SKM-1 treated with dmso at 0.1 percent for 144 hours (cell line): ENCODE measurements around the gene FMN2.

ENCODE experiments used
- DNase-seq: peaks from one replicate; lab custom pipeline; 2025; ENCODE audit not compliant: unreplicated experiment; lab: John Stamatoyannopoulos, UW

FMN2 gene

DNA sequence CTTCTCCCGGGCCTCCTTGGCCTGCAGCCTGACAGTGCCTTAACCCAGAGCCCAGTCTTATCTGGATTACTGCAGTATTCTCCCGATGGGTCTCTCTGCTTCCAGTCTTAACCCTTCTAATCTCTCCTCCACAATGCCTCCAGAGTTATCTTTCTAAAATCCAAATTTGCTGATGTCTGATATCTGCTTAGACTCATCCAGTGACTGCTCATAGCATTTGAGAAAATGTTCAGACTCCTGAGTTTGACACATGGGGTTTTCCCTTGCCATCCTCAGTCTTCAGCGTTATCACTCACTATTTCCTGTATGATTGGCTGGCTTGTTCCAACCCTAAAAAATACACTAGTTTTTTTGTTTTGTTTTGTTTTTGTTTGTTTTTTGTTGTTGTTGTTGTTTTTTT, 102.0 kb downstream of the FMN2 start:
- no peak for DNase-seq

DNA sequence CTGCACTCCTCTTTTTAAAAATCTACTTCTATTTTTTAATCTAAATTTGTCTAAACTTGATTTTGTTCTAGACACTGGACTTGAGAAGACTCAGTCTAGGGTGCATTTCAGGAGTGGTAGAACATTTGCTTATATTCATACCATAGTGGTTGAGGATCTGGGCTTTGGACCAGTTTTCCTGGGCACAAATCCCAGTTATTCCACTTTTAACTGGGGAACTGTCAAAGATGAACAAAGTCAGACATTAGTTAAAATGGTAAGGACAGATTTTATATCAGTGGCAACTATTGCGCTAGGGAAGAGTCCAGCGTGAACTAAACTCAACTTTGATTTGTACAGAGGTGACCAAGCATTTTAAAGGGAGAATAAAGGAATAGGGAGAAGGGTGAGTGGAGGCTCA, 102.4 kb downstream of the FMN2 start:
- DNase-seq: no peak

DNA sequence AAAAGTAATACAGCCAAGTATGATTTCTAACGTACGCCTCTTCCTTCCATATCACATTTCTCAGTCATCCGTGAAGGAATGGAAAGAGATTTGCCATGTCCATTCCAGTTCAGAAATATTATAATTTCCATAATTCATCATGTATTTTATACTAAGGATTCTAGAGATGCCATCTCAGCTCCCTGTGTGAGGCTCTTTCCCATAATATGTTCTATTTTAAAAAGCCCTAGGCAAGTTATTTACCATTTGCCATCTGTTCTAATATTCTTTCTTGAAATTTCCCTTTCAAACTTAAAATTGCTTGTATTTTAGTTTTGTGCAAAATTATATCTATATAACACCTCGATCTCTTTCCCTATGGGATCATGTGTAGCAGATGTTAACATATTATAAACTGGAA, 106.7 kb downstream of the FMN2 start:
- no peak for DNase-seq

DNA sequence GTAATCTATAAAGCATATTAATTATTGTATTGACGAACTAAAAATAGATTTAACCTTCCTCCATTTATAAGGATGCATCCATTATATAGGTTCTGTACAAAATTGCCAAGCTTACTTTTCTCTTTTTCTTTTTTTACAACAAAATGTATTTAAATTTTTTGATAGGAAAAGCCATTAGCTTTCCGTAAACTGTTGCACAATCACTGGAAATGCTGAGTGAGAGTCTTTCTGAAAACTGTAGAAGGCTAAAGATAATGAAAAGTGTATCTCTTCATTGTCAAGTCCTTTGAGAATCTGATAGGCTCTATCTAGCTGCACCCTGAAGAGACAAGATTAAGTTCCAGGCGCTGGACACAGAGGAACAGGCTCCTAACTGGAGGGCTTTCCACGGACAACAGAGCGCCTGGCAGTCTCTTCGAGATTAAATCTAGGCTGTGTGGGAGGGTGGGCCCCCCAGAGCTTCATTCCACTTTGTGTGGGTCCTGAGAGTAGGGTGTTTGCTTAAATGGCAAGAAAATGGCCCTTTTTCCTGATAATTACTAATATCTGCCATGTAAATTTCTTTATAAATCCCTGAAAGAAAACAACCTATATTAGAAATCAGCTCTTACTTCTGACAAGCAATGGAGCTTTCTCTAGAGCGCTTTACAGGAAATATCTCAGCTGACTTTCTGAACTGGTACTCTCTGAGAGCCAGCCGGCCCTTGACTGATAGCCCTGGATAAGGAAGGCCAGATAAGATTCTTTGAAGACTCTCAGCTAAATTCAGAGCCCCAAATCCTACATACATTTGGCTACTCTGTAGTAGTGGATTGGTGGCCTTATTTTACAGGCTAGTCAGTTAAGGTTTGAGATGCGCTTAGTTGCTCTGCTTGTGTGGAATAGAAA, 108.3 kb downstream of the FMN2 start:
- no peak for DNase-seq

DNA sequence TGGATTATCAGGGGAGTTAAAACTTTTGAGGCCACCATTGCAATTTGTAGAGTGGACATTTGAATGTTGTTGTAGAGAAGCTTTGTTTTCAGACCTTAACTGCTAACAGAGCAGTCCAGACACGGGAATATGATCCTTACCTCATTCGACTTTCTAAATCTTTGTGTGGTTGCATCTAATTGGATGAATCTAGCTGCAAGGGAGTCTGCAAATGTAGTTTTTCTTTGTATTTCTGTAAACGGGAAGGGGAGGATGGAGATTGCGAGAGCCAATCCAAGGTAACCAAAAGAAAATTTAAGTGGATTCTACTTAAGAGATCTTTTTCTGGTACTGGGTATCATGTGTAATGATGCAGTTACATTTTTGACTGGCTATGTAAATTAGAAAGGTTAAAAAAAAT, 110.2 kb downstream of the FMN2 start:
- DNase-seq: no peak

DNA sequence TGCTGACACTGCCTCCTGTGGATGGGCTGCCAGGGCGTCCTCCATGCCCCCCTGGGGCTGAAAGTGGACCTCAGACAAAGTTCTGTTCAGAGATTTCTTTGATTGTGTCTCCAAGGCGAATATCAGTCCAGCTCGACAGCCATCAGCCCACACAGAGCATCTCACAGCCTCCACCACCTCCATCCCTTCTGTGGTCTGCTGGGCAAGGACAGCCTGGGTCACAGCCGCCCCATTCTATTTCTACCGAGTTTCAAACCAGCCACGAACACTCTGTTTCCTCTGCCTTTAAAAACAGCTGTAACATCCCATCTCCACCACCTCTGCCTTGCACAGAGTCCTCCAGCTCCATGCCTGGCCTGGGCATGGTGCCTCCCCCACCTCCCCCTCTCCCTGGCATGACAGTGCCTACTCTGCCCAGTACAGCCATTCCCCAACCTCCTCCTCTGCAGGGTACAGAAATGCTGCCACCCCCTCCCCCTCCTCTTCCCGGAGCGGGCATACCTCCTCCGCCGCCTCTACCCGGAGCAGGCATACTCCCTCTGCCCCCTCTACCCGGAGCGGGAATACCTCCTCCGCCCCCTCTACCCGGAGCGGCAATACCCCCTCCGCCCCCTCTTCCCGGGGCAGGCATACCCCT, 115.5 kb downstream of the FMN2 start:
- DNase-seq: no peak

DNA sequence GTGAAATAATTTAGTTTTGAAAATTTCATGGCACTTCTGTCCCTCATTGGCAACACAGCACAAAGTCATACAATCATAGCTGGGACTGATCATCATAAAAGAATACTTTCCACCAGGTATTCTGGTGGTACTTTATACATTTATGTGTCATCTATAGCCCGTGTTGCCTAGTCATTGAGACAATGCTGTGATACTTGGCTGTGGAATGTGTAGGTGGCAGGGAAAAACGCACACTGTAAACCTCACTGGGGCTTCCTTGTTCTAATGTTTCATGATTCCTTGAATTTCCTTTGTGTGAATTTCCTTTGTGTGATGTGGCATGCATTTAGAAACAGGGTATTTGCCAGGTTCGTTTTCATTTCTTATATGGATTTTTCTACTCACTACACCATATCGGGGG, 118.3 kb downstream of the FMN2 start:
- DNase-seq: no peak

DNA sequence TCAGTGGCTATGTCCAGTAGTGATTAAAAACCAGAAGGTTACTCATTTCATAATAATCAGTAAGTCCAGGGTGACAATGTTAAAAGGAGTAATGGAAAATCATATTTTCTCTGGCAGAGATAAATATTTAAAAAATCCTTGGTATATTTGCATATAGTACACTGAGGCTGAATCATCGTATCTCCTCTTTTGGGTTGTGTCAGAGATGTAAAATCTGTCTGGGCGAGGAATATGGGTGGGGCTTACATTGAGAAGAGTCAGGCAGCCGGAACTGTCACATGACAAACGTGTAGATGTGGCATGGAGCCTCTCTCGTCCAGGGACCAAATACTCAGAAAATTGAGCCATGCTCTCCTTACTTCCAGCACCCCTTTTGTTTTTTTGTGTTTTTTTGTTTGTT, 120.9 kb downstream of the FMN2 start:
- no peak for DNase-seq

DNA sequence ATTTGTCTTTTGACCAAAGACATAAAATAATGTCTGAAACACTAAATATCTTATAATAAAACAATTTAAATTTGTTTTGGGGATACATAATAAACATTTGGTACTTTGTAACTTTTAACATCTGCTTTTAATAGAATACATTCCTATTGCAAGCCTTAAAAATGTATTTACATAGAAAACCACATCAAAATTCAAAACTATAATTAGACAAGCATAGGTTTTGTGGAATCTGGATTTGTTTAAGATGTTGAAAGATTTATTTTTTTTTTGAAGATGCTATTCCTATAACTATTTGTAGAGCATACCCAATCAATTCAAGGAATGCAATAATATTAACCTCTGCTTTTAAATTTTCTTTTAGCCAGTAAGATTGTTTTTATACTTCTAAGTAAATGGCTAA, 125.7 kb downstream of the FMN2 start:
- no peak for DNase-seq

DNA sequence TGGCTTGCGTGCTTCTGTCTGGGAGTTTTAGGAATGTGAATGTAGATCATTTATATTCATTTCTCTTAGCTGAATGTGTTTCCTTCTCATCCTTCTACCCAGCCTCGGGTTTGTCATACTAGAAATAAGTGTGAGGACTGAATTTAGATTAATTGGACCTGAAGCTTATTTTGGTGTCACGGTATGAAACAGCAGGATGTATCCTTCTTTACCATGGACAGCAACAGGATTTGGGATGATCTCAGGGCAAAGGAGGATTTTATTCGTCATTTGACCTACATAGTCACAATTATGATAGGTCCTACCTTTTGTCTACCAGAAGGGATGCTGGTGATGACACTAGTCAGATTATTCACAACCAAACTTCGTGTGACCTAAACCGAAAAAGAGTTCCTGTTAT, 127.4 kb downstream of the FMN2 start:
- no peak for DNase-seq

DNA sequence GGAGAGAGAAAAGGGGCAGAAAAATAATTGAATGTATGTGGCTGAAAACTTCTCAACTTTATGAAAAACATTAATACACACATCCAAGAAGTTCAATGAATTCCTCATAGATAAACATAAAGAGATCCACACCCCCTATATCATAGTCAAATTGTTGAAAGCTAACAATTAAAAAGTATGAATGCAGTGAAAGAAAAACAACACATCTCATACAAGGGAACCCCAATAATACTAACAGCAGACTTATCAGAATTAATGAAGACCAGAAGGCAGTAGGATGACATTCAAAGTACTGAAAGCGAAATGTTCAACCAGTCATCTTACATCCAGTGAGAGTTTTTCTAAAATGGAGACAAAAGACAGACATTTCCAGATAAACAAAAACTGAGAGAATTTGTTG, 134.4 kb downstream of the FMN2 start:
- DNase-seq: no peak

DNA sequence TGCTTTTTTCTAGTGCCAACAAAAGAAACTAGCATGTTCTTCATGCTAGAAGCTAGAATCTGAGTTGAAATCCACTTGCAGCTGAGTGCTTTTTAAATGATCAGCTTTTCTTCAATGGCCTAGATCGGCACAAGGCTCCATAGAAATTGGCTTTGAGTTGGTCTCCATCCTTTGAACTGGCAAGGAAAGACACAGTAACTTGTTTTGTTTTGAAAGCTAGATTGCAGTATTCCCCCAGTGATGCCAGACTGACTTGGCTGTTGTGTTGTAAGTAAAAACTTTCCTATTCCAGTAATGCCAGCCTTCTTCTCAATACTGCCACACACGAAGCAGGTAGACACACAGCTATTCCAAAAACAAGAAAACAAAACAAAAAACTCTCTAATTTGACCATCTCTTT, 139.1 kb downstream of the FMN2 start:
- no peak for DNase-seq

DNA sequence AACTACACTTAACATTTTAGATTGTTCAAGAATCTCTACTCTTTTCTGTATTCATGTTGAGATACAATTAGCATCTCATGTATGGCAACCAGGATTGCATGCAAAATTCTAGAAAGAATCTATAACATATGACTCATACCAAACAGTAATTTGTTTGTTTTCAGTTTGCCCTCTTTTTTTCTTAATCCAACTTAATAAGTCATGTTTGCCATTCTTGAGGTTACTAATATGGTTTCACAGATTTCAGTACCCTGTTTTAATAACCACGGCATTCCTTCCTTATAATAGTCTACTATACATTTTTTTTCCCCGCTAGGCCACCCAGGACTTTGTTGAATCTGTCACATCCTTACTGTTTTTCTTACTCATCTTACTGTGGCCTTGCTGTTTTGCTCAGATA, 140.8 kb downstream of the FMN2 start:
- no peak for DNase-seq

DNA sequence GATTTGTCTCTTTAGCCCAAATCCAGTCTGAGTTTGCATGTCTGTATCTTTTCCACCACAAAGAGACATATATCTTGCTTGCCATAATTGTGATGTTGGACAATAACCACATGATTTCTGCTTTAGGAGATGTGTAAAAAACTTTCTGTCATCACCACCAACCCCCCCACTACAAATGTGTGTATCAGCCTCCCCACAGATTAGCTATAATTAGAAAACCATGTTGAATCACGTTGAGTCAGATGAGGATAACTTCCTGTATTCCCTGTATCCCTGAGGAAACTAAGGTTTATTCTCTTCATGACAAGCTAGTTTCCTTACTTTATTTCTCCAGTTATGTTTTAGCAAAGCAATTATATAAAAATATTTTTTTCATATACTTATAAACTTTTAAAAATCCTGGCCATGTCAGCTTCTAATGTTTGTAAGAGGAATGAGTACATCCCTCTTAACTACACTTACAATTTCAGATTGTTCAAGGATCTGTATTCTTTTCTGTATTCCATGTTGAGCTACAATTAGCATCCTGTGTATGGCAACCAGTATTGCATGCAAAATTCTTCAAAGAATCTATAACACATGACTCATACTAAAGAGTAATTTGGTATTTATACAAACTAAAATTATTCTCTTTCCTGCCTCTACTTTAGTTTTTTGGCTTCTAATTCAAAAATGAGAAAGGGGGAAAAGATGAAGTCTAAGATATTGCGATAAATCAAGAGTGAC, 143.0 kb downstream of the FMN2 start:
- DNase-seq: no peak

DNA sequence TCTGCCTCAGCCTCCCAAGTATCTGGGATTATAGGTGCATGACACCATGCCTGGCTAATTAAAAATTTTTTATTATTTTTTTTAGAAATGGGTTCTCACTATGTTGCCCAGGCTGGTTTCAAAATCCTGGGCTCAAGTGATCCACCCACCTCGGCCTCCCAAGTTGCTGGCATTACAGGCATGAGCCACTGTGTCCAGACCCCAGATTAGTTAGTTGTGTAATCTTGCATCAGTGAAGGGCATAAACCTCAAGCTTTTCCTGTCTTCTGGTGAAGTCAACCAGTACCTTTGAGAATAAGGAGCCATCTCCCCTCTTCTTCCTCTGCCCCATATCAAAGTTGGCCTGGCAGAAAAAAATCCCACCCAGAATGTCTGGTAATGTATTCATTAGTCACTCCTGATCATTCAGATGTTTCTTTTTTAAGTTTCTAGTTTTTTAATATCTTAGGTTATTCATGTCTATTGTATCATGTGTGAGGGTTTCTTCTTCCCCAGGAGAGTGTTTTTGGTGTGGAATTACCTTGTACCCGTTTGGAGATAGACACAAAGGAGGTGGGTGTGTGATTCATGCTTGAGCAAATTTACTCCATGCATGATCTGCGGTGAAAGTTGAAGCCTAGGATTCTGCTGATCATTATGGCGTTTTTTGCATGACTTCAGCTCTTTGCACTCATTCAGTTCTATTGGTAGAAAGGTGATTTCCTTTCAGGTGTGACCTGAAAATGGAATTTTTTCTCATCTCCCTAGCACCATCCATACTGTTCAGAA, 144.0 kb downstream of the FMN2 start:
- DNase-seq: no peak

DNA sequence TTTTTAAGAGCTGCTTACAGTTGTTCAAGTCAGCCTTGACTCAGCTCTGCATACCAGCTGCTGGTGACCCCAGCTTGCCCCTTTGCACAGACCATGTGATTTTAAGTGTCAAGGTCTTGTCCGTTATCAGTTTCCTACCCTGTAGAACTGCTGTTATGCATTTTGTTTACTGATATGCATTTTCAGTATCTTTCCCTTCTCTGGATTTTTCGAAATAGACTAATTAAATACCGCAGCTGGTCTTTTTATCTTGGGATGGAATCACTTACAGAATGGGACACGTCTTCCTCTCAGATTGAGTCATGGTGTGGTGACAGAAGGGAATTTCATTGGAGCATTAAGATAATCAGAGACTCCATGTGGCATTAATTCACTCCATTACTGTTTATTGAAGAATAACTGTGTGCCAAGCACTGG, 145.6 kb downstream of the FMN2 start:
- no peak for DNase-seq

DNA sequence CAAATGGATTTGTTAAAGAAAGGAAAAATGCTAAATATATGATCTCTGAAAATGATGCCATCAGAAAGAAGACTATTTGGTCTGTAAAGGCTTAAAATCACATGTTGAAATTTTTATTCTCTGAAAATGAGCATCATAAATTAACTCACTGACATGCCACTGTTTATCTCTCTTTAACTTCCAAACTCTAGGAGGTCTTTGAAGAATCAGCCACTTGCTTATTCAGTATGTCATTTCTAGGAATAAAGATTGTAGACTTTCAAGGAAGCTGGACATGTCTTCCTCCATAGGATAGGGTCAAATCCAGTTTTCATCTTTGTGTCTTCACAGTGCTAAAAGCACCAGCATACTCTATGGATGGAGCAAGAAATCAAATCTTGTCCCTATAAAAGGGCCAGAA, 147.6 kb downstream of the FMN2 start:
- DNase-seq: no peak

DNA sequence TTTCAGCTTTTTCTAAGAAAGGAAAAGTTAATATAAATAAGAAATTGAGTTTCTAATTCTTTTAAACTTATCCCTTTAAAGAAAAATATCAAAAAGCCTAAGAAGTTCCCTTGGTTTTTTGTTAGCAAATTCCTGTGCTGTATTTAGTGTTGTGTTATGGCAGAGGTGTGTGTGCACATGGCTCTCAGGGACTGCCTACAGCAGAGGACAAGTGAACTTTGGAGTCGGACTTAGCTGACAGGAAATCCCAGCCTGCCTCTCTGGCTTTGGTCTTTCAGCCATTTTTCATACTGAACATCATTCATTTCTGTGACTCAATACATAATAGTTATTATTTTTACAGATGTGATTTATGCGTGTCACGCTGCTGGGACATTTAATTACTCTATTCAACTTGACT, 149.6 kb downstream of the FMN2 start:
- no peak for DNase-seq

DNA sequence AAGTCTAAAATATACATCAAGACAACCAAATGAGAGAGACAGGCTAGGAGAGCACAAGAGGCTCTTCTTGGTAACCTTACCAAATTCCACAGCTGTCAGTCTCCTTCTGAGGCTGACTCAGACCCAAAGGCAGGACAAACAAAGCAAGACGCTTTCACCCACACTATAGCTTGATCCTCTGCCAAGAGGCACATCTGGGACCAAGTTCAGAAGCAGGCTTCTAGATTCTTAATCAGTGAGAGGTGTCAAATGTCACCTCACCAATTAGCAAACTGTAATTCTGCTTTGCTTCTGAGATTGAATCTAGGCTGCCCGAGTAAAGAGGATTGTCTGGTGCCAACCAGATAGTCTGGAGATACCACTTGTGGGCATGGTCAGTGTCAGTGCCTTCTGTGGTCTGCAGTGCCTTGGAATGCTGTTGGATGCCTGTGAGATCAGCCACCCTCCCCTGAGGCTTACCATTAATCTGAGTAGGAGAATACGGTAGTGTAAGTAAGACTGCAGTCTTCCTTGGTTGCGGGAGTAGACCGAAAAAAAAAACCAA, 151.0 kb downstream of the FMN2 start:
- no peak for DNase-seq

DNA sequence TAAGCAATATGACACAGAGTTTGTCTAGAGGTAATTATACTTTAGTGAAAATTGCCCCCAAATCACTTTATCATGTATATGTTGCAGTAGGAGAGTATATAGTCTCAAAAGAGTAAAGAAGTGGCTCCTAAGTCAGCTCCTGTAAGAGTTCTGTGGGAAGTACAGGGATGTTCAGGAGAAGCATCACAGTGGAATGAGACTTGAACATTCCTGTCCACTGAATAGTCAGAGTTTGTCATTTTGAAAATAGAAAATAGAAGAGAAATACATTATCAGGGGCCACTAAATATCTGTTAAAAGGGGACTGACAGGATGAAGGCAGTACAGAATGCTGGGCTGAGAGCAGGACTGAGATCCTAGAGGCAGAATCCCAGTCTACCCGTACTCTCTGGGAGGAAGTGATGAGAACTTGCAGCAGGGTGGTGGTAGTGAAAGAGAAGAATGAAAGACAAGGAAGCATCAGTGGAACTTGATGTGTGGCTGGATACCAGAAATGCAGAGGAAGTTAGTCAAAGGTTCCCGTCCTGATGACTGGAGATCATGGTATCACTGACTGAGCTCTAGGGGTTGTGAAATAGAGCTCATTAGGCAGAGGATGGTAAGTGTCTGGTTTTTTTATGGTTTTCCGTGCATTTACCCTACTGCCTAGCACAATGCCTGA, 153.4 kb downstream of the FMN2 start:
- DNase-seq: no peak

DNA sequence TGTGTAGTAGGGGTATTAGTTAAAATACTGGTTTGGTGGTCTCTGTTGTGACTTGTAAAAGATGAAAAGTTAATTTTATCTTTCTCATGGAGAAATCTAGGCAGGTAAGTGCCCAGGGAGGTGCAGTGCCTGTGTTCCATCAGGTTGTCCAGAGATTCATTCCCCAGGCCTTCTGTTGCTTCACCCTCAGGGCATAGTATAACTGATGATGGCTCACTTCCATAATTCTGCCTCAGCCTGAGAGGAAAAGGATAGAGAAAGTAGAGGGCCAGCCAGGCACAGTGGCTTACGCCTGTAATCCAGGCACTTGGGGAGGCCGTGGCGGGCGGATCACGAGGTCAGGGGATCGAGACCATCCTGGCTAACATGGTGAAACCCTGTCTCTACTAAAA, 153.9 kb downstream of the FMN2 start:
- DNase-seq: no peak
